Body of pancreas (tissue), 4 donors: ENCODE measurements around the gene LUC7L. TPM values are rescaled to one million over a fixed set of nuclear protein-coding genes. Genes with fewer than 3 reads are reported as not detected.
A peak's percentile ranks its signal among the peaks of the same experiment; 100 is the strongest.
"Not testable (repeated sequence)": the region's sequence is repeated elsewhere in the genome, so short reads cannot be mapped to it uniquely, and the experiment has no call there.

Experiments used
- ATAC-seq: fragments of 150-250 bp; one replicate; pipeline ENCODE4 v1.9.1; 2016
- DNase-seq, 4 donors: peaks; one replicate each; pipeline ENCODE4 v3.0.0-alpha.2; 2019
- H3K27ac ChIP-seq, 4 donors: fragments of 200-600 bp; sonication (generic); 1 replicate in 3 of 4; 2 replicates in 1 of 4; pipeline versions ENCODE4 v1.5.1 to v1.6.1; 2016 to 2019; ENCODE audit warnings: mild to moderate bottlenecking in 1 of 4, mixed read lengths in 1 of 4, moderate library complexity in 1 of 4
- H3K27me3 ChIP-seq, 2 donors: fragments of 200-600 bp; sonication (generic); one replicate each; pipeline ENCODE4 v1.6.0; 2016; ENCODE audit warnings: mild to moderate bottlenecking in 1 of 2
- H3K36me3 ChIP-seq, 2 donors: fragments of 200-600 bp; sonication (generic); replicated peaks in 1 of 2; 2 replicates each; pipeline ENCODE4 v1.5.1; 2016; ENCODE audit warnings: low read depth in 2 of 2; ENCODE audit not compliant: insufficient read depth in 1 of 2
- H3K4me1 ChIP-seq: fragments of 200-600 bp; sonication (generic); one replicate; pipeline ENCODE4 v1.6.0; 2016
- H3K4me3 ChIP-seq, 2 donors: fragments of 200-600 bp; sonication (generic); 1 replicate in 1 of 2; 2 replicates in 1 of 2; pipeline ENCODE4 v1.5.1; 2016 to 2019
- H3K9me3 ChIP-seq, 3 donors: fragments of 200-600 bp; sonication (generic); 1 replicate in 2 of 3; 2 replicates in 1 of 3; pipeline ENCODE4 v1.5.1; 2016
- POLR2A ChIP-seq, 3 donors: fragments of 450-650 bp; IDR thresholded peaks; one replicate each; pipeline ENCODE4 v1.6.1; 2016; ENCODE audit warnings: antibody characterized with exemption in 3 of 3, mild to moderate bottlenecking in 2 of 3
- WGBS, 2 donors: methylation state at CpG; one replicate each; pipeline ENCODE4 v1.1.5; 2017; 5-methylcytosine and 5-hydroxymethylcytosine counted together
- intact Hi-C: fragments of 100-400 bp; cut with DNase I; formaldehyde crosslinking; loops from one replicate; pipeline ENCODE4 v1.15.1; 2023
- total RNA-seq, 2 donors: library from RNA; depleted of rRNA; stranded (reverse); fragments of >200 nt; gene quantifications; one replicate each; pipeline ENCODE4 v1.1.0, GENCODE V29; 2016
- TF ChIP-seq, protein P1 (sequence below), 7 experiments: fragments of 450-650 bp in 4 of 7; fragments of 200-600 bp in 3 of 7; sonication (generic) in 3 of 7; IDR thresholded peaks; one replicate each; pipeline ENCODE4 v1.5.1; 2016 to 2019; ENCODE audit warnings: antibody characterized with exemption in 7 of 7

Gene LUC7L
- total RNA-seq, 2 donors from 2014 or later: 106 to 162 TPM

DNA sequence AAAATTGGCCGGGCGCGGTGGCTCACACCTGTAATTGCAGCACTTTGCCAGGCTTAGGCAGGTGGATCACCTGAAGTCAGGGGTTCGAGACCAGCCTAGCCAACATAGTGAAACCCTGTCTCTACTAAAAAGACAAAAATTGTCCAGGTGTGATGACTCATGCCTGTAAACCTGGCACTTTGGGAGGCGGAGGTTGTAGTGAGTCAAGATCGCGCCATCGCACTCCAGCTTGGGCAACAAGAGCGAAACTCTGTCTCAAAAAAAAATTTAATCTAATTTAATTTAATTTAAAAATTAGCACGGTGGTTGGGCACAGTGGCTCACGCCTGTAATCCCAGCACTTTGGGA is 50.6 kb downstream of the LUC7L start:
- TF ChIP-seq, protein P1, sequence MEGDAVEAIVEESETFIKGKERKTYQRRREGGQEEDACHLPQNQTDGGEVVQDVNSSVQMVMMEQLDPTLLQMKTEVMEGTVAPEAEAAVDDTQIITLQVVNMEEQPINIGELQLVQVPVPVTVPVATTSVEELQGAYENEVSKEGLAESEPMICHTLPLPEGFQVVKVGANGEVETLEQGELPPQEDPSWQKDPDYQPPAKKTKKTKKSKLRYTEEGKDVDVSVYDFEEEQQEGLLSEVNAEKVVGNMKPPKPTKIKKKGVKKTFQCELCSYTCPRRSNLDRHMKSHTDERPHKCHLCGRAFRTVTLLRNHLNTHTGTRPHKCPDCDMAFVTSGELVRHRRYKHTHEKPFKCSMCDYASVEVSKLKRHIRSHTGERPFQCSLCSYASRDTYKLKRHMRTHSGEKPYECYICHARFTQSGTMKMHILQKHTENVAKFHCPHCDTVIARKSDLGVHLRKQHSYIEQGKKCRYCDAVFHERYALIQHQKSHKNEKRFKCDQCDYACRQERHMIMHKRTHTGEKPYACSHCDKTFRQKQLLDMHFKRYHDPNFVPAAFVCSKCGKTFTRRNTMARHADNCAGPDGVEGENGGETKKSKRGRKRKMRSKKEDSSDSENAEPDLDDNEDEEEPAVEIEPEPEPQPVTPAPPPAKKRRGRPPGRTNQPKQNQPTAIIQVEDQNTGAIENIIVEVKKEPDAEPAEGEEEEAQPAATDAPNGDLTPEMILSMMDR (IDR thresholded peaks at IDR 0.05): no peak
- TF ChIP-seq POLR2A (IDR thresholded peaks at IDR 0.05): no peak
- intact Hi-C loops: no loop called here
- H3K36me3 ChIP-seq: no peaks in the 10 kb centered on the region
- ATAC-seq (no peak), DNase-seq (no peak)
- 71 to 76% methylated on average over 11 of the region's 11 CpGs for WGBS, 2 donors
- no peak overlapping the region for H3K4me3 ChIP-seq
- H3K9me3 ChIP-seq: no peaks in the 10 kb centered on the region
- H3K27me3 ChIP-seq: peaks cover 4 to 21% of the 10 kb centered on the region in 2 donors
- no peak overlapping the region for H3K27ac ChIP-seq
- peaks cover 18% of the 10 kb centered on the region for H3K4me1 ChIP-seq

DNA sequence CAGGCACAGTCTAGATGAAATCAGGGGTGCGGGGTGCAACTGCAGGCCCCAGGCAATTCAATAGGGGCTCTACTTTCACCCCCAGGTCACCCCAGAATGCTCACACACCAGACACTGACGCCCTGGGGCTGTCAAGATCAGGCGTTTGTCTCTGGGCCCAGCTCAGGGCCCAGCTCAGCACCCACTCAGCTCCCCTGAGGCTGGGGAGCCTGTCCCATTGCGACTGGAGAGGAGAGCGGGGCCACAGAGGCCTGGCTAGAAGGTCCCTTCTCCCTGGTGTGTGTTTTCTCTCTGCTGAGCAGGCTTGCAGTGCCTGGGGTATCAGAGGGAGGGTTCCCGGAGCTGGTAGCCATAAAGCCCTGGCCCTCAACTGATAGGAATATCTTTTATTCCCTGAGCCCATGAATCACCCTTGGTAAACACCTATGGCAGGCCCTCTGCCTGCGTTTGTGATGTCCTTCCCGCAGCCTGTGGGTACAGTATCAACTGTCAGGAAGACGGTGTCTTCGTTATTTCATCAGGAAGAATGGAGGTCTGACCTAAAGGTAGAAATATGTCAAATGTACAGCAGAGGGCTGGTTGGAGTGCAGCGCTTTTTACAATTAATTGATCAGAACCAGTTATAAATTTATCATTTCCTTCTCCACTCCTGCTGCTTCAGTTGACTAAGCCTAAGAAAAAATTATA is 51.1 kb downstream of the LUC7L start:
- WGBS, 2 donors: 40 to 55% methylated on average over 10 to 11 of the region's 11 CpGs
- no peak for TF ChIP-seq POLR2A (IDR thresholded peaks at IDR 0.05)
- TF ChIP-seq, protein P1 (IDR thresholded peaks at IDR 0.05): no peak
- no peak for ATAC-seq
- no peak for DNase-seq
- no peaks in the 10 kb centered on the region for H3K36me3 ChIP-seq
- H3K27ac ChIP-seq: no peak overlapping the region
- intact Hi-C loops: no loop called here
- H3K4me3 ChIP-seq: no peak overlapping the region
- H3K4me1 ChIP-seq: peaks cover 18% of the 10 kb centered on the region
- peaks cover 4 to 21% of the 10 kb centered on the region in 2 donors for H3K27me3 ChIP-seq
- H3K9me3 ChIP-seq: no peaks in the 10 kb centered on the region

DNA sequence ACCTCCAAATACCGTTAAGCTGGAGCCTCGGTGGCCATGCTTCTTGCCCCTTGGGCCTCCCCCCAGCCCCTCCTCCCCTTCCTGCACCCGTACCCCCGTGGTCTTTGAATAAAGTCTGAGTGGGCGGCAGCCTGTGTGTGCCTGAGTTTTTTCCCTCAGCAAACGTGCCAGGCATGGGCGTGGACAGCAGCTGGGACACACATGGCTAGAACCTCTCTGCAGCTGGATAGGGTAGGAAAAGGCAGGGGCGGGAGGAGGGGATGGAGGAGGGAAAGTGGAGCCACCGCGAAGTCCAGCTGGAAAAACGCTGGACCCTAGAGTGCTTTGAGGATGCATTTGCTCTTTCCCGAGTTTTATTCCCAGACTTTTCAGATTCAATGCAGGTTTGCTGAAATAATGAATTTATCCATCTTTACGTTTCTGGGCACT is 51.8 kb downstream of the LUC7L start:
- 2 to 6% methylated on average over 7 to 13 of the region's 13 CpGs for WGBS, 2 donors
- Histone ChIP-seq H3K4me3 (no peak overlapping the region), H3K36me3 (no peaks in the 10 kb centered on the region), H3K9me3 (no peaks in the 10 kb centered on the region), H3K27me3 (peaks cover 4 to 21% of the 10 kb centered on the region in 2 donors), H3K4me1 (peaks cover 18% of the 10 kb centered on the region), H3K27ac (no peak overlapping the region)
- no peak for ATAC-seq
- DNase-seq: no peak
- intact Hi-C loops: no loop called here
- no peak for TF ChIP-seq POLR2A (IDR thresholded peaks at IDR 0.05)
- TF ChIP-seq, protein P1 (IDR thresholded peaks at IDR 0.05): no peak

- DNase-seq, H3K4me3 ChIP-seq, H3K9me3 ChIP-seq, H3K36me3 ChIP-seq, intact Hi-C loops, H3K27ac ChIP-seq: not testable (repeated sequence)
- 2% methylated on average over 24 of the region's 88 CpGs; no CpG with 5 or more reads in 1 of the 2 donors for WGBS, 2 donors
- H3K4me1 ChIP-seq: peaks cover 17% of the 10 kb centered on the region
- peaks cover 4 to 21% of the 10 kb centered on the region in 2 donors for H3K27me3 ChIP-seq
- ATAC-seq: peak; percentile 12
Observed at GRCh38 chr16:176477-177382, 52.5 kb downstream of the LUC7L start, which contains the start of gene HBA1. Gene HBA1, plus strand, starts transcription at chr16:176680. Its CDS starts 37 bp downstream, at chr16:176717.

DNA sequence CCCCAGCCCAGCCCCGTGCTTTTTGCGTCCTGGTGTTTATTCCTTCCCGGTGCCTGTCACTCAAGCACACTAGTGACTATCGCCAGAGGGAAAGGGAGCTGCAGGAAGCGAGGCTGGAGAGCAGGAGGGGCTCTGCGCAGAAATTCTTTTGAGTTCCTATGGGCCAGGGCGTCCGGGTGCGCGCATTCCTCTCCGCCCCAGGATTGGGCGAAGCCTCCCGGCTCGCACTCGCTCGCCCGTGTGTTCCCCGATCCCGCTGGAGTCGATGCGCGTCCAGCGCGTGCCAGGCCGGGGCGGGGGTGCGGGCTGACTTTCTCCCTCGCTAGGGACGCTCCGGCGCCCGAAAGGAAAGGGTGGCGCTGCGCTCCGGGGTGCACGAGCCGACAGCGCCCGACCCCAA is 53.2 kb downstream of the LUC7L start:
- intact Hi-C loops, ATAC-seq, H3K4me3 ChIP-seq, DNase-seq, H3K4me1 ChIP-seq, H3K36me3 ChIP-seq, H3K9me3 ChIP-seq, H3K27ac ChIP-seq: not testable (repeated sequence)
- 1% methylated on average over 21 of the region's 39 CpGs; no CpG with 5 or more reads in 1 of the 2 donors for WGBS, 2 donors
- peaks cover 4 to 21% of the 10 kb centered on the region in 2 donors for H3K27me3 ChIP-seq
